ENCODE data around the gene AP3S1.
A peak's percentile ranks its signal among the peaks of the same experiment; 100 is the strongest.
"Not testable (repeated sequence)": the region's sequence is repeated elsewhere in the genome, so short reads cannot be mapped to it uniquely, and the experiment has no call there.

Gene AP3S1

DNA sequence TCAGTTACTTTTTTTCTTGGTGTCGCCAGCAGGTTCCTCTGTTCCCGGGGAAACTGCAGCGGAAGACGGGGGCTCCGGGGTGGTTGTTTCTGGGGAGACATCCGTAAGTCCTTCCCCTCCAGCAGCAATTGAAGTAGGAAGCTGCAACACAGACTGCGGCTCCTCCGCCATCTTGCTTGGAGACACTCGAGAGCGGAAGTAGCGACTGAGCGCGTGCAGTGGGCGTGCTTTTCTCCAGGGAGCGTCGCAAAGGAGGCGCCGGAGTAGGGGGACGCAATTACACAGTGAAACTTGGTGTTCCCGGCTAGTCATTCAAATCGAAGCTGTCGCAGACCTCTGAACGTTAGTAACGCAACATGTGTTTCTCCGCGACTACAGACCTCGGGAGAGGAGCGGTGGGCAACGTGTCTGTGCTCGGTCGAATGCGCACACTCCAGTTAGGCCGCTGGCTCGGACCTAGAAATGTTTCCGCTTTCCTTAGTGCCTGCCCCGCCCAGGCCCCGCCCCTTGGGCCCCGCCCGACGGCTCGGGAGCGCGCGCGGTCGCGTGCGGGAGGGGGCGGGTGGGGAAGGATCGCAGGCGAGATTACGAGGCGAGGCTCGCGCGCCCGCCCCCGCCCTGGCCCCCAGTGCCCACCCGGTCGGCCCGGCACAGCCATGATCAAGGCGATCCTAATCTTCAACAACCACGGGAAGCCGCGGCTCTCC lies at the start of gene AP3S1, which contains the start of gene ATG12:
Gene AP3S1, plus strand, starts transcription at position 554 of the 707 bp plus-strand sequence. Its CDS starts 103 bp downstream, at position 657.
Gene ATG12, minus strand, starts transcription at position 184 of the 707 bp plus-strand sequence. Its CDS starts 13 bp downstream, at position 171.
- FAIRE-seq (no peak), DNase-seq (ENCODE audit: low spot score) (peak; percentile 83)

GRCh38 chr5:115795700-115796099 lies 46.0 kb upstream of the AP3S1 start:
- no peak for DNase-seq (ENCODE audit: low spot score)
- no peak for FAIRE-seq

DNA sequence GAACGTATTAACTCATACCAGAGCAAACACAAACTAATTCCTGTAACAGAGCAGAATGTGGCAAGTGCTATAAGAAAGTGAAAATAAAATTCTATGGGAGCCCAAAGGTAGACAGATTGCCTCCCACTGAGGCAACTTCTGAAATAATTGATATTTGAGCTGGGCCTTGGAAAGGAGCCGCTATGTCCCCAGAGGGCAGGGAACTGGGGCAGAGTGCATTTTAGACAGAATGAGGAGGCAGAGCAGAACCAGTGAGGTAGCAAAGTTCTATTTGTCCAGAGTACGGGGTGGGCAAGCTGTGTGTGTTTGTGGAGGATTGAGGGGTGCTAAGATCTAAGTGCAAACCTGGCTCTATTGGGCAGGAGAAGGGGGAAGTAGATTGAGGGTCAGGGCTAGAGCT lies 45.1 kb upstream of the AP3S1 start:
- no peak for FAIRE-seq
- DNase-seq (ENCODE audit: low spot score) = no peak

DNA sequence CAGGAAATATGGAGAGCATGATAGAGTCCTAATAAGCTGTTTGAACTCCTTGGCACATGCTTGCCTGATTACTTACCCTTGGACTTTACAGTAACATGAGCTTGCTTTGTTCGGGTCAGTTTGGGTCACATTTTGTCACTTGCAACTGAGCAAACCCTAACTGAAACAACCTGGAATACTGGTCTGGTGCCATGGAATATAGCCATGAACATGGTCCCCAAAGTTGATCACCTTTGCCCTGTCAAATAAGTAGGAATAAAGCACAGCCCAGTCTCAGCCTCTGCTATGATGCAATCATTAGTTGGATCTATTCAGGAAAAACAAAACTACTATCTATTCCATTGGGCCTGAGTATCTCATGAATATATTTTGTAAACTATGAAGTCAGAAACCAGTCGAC lies 43.5 kb upstream of the AP3S1 start:
- FAIRE-seq = no peak
- no peak for DNase-seq (ENCODE audit: low spot score)

DNA sequence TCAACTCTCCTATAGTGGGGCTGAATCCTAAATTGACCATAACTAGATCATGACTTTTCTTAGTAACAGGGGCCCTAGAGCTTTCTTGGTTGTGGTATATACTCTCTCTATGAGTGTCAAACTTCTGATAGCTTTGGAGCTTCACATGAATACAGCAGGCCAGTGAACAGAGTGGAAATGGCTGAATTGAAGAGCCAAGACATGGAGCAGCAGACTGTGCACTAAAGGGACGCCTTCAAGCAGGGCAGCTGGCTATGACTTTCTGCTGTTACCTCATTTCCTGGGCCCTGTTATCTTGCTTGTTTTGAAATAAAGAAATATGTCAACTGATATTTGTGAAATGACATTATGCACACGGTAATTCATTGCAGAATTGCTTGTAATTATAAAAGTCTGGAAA lies 41.6 kb upstream of the AP3S1 start:
- no peak for DNase-seq (ENCODE audit: low spot score)
- FAIRE-seq = no peak

DNA sequence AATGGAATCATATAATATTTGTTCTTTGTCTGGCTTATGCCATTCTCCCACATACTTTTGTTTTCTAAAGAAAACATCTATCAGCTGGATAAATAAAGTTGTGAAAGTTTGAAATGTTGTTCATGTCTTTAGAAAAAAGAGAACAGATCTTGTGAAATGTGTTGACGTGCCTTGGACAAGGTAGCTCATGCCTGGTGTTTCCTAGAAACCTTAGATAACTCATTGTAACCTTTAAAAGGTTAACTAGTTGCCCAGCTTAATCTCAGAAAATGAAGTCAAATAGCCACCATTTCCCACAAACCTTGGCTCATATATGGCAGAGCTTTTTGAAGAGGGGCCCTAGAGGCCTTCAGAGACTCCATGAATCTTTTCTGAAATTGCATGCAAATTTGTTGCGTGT lies 40.6 kb upstream of the AP3S1 start:
- DNase-seq (ENCODE audit: low spot score) (no peak), FAIRE-seq (no peak)

GRCh38 chr5:115801984-115802383 lies 39.8 kb upstream of the AP3S1 start:
- no peak for DNase-seq (ENCODE audit: low spot score)
- no peak for FAIRE-seq

DNA sequence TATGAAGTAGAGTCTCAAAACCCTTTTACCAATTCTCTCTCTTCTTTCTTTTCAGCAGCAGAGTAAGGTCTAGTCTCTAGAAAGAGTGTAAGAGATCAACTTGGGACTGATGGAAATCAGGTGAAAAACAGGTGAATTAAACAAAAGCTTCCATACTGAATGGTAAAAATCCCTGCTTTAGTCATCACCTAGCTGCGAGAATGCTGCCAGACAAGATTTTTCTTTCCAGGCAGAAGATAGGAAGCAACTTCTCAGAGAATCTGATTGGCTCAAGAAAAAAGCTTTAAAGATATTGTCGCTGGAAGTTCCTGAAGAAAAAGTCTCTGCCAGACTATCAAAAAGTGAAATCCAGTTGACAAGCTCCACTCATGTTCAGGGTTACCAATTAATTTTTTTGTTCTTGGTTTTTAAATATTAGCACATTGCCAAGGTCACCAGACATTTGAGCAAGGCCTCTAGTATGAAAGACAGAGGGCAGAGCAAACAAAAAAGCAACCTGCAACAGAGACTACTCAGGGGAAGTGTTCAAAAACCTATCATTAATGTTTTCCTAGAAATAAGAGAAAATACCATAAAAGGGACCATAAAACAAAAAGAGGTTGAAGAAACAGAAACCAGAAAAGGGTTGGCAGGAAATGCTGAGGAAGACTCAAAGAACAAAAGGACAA lies 34.6 kb upstream of the AP3S1 start:
- no peak for DNase-seq (ENCODE audit: low spot score)
- no peak for FAIRE-seq

GRCh38 chr5:115807654-115808052 lies 34.1 kb upstream of the AP3S1 start:
- DNase-seq (ENCODE audit: low spot score) = no peak
- no peak for FAIRE-seq

DNA sequence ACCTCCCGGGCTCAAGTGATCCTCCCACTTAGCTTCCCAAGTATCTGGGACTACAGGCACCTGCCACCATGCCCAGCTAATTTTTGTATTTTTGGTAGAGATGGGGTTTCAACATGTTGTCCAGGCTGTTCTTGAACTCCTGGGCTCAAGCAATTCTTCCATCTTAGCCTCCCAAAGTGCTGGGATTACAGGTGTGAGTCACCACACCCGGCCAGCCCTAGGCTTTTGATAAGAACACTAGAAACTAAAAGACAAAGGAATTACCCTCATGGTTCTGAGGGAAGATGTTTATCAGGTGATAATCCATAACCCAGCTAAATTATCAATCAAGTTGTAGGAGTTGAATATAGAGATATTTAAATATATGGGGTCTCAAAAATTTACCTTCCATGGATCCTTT lies 33.7 kb upstream of the AP3S1 start:
- not testable (repeated sequence) for FAIRE-seq; DNase-seq (ENCODE audit: low spot score)

DNA sequence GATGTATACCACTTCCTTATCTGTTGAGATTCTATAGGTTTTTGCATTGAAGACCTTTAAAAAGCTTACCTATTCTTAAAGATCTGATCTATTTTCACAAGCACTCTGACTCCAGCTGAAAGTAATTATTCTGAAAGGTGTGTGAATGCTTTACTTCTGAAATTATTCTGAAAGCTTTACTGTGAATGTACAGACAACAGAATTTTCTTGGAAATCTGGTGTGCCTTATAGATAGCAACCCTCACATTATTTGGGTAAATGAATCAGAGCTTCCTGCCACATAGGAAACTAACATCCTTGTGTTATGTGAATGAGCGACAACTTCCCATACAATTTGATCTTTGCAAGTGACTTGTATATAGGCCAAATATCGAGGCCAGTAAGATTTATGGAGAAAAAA lies 31.8 kb upstream of the AP3S1 start:
- FAIRE-seq = no peak

DNA sequence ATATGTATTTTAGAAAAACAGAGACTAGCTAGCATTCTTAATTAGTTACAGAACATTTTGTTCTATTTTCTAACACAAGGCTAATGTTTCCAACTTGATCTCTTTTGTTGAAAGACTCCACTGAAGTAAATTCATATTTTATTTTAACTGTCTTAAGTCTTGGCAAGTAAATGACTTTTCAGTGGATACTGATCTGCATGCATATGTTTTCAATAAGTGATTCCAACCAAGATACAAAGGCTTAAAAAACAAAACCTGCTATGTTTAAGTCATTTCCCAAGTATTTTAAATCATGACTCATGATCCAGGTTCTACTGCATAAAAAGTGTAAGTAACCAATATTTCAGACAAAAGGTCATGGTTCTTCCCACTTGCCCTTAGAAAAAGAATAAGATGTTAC lies 31.0 kb upstream of the AP3S1 start:
- FAIRE-seq (no peak), DNase-seq (ENCODE audit: low spot score) (no peak)

More for the DNA sequence above, 31.8 kb upstream of the AP3S1 start:
- no peak for DNase-seq (ENCODE audit: low spot score)

GRCh38 chr5:115811406-115811805 lies 30.3 kb upstream of the AP3S1 start:
- no peak for DNase-seq (ENCODE audit: low spot score)
- no peak for FAIRE-seq

- FAIRE-seq = no peak
- no peak for DNase-seq (ENCODE audit: low spot score)
Measured at GRCh38 chr5:115812372-115812771, 29.4 kb upstream of the AP3S1 start.

DNA sequence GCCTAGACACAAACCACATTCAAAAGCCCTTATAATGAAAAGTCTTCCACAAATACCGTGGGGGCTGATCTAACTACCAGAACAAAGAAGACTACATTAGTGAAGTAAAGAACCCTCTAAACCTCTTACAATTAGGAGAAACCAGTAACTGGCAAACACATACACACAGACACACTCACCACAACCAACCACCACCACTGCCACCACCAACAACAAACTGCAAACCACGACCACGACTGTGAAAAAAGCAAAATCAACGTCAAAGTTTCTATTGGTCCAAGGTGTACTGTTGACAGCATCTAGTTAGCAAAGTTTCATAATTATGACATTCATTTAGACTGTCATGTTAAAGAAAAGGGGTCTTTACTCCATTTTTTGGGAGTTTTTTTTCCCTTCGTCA lies 28.0 kb upstream of the AP3S1 start:
- FAIRE-seq = no peak
- no peak for DNase-seq (ENCODE audit: low spot score)

DNA sequence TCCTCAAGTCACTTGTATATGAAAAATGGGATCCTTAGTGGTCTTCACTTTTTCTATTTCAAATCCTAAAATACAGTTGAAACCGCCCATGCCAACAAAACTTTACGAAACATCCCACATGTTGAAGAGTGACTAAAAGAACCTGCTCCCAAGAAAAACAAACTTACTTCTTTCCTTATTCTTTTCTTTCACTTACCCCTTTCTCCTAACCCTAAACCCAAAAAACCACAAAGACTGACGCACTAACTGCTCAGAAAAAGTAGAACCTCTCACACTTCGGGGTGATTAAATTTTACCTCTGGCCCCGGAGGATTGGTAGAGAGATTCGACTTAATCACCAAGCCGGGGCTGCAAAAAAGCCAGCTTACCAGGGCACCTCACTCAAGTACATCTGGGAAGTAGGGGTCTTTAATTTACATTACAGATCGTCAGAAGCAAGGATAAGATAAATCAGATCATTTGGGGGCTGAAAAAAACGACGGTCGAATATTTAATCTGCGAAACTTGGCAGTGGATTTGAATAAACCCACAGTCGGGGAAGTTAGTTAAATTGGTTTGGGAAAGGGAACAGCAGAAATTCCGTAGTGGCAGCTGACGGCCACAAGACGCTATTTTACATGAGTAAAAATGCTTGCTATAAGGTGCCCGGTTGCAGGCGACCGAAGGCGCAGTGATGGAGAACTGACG lies 26.6 kb upstream of the AP3S1 start:
- no peak for DNase-seq (ENCODE audit: low spot score)
- FAIRE-seq = no peak

- no peak for FAIRE-seq
Measured at GRCh38 chr5:115815693-115816225, 26.0 kb upstream of the AP3S1 start.

GRCh38 chr5:115816226-115817081 lies 25.3 kb upstream of the AP3S1 start, which contains the start of gene CDO1:
Gene CDO1, minus strand, starts transcription at chr5:115816659. Its CDS starts 262 bp downstream, at chr5:115816397.
- DNase-seq (ENCODE audit: low spot score) = no peak

More at GRCh38 chr5:115815693-115816225, 26.0 kb upstream of the AP3S1 start:
- no peak for DNase-seq (ENCODE audit: low spot score)

GRCh38 chr5:115817386-115817785 lies 24.3 kb upstream of the AP3S1 start:
- DNase-seq (ENCODE audit: low spot score) = no peak
- FAIRE-seq = no peak

More at GRCh38 chr5:115816226-115817081, 25.3 kb upstream of the AP3S1 start, which contains the start of gene CDO1:
- FAIRE-seq = no peak

GRCh38 chr5:115818821-115819220 lies 22.9 kb upstream of the AP3S1 start:
- FAIRE-seq = no peak

DNA sequence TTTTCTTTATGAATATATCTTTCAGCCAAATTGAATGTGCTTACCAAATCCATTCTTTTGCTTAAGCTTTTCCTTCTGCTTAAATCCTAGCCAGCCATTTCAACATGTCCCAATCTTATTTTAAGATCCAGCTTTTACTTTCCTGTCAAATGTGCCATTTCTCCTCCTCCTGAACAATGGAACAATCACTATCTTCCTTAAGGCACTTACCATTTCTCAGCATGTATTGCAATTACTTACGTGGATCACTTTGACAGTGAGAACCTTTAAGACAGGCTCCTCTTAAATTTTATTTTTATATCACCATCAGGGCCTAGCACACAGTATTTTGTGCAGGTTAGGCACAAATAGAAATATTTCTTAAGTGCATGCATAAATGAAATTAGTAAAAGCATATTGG lies 20.9 kb upstream of the AP3S1 start:
- FAIRE-seq (no peak), DNase-seq (ENCODE audit: low spot score) (no peak)

More at GRCh38 chr5:115818821-115819220, 22.9 kb upstream of the AP3S1 start:
- DNase-seq (ENCODE audit: low spot score) = no peak

All from RCC 7860 (cell line).